ENCODE data around the gene SLC7A11.

DNA sequence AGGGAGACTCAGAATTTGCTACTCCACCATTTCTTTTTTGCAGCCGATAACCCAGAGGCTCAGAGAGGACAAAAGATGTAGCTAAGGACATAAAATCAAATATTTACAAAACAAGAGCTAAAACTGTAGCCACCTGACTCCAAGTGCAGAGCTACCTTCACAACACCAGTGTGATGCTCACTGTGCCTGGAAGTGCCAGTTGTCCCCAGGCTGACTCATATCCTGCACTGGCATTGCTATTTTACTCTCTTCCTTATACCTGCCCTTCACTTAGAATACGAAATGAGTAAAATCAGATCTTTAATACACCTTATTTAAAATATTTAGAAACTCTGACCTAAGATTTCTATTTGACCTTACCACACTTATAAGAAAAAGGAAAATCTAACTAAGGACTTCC lies 39.5 kb downstream of the SLC7A11 start:
- TF ChIP-seq, protein P1, sequence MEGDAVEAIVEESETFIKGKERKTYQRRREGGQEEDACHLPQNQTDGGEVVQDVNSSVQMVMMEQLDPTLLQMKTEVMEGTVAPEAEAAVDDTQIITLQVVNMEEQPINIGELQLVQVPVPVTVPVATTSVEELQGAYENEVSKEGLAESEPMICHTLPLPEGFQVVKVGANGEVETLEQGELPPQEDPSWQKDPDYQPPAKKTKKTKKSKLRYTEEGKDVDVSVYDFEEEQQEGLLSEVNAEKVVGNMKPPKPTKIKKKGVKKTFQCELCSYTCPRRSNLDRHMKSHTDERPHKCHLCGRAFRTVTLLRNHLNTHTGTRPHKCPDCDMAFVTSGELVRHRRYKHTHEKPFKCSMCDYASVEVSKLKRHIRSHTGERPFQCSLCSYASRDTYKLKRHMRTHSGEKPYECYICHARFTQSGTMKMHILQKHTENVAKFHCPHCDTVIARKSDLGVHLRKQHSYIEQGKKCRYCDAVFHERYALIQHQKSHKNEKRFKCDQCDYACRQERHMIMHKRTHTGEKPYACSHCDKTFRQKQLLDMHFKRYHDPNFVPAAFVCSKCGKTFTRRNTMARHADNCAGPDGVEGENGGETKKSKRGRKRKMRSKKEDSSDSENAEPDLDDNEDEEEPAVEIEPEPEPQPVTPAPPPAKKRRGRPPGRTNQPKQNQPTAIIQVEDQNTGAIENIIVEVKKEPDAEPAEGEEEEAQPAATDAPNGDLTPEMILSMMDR (conservative IDR thresholded peaks at IDR 0.05; ENCODE audit: low read depth, low read length), result no peak
- no peak for TF ChIP-seq EZH2 (IDR thresholded peaks at IDR 0.05; ENCODE audit: borderline replicate concordance, low read depth, low read length, poor library complexity, severe bottlenecking)

Data from A673 (cell line).